OCI-LY1 (cell line): ENCODE measurements around the gene TRA2A.

Experiments used
- H2AFZ ChIP-seq: fragments of 200-600 bp; sonication (generic), shearing (Covaris generic); 2 replicates; pipeline ENCODE4 v1.6.0; 2014; ENCODE audit warnings: antibody characterized with exemption, mild to moderate bottlenecking, low read length
- H3F3A ChIP-seq: fragments of 200-600 bp; sonication (generic), shearing (Covaris generic); 2 replicates; pipeline ENCODE4 v1.6.0; 2014; ENCODE audit warnings: mild to moderate bottlenecking, antibody characterized with exemption, low read length, moderate library complexity; ENCODE audit not compliant: insufficient read depth
- H3K27ac ChIP-seq: fragments of 200-600 bp; sonication (generic); 2 replicates; pipeline ENCODE4 v1.5.1; 2014; ENCODE audit warnings: low read length, mixed run types, mild to moderate bottlenecking, low read depth; ENCODE audit not compliant: poor library complexity, severe bottlenecking
- H3K27me3 ChIP-seq: fragments of 200-600 bp; sonication (generic); 2 replicates; pipeline ENCODE4 v1.6.0; 2014; ENCODE audit warnings: antibody characterized with exemption, mild to moderate bottlenecking, low read length, moderate library complexity; ENCODE audit not compliant: insufficient read depth
- H3K36me3 ChIP-seq: fragments of 200-600 bp; sonication (generic); 2 replicates; pipeline ENCODE4 v1.6.1; 2014; ENCODE audit warnings: mild to moderate bottlenecking, antibody characterized with exemption, low read length, moderate library complexity, mixed read lengths; ENCODE audit not compliant: insufficient read depth
- H3K4me1 ChIP-seq: fragments of 200-600 bp; sonication (generic); 2 replicates; pipeline ENCODE4 v1.5.1; 2014; ENCODE audit warnings: mild to moderate bottlenecking, low read length, moderate library complexity; ENCODE audit not compliant: insufficient read depth, severe bottlenecking
- H3K4me2 ChIP-seq: fragments of 200-600 bp; sonication (generic), shearing (Covaris generic); 2 replicates; pipeline ENCODE4 v1.6.1; 2014; ENCODE audit warnings: low read length
- H3K4me3 ChIP-seq: fragments of 200-600 bp; sonication (generic); 2 replicates; pipeline ENCODE4 v1.5.1; 2014; ENCODE audit warnings: low read length, low read depth, mild to moderate bottlenecking, mixed read lengths; ENCODE audit not compliant: poor library complexity, severe bottlenecking
- H3K79me2 ChIP-seq: fragments of 200-600 bp; shearing (Covaris generic); 2 replicates; pipeline ENCODE4 v1.6.1; 2016; ENCODE audit warnings: mixed run types, low read length, mixed read lengths; ENCODE audit not compliant: insufficient read depth
- H3K9ac ChIP-seq: fragments of 200-600 bp; sonication (generic), shearing (Covaris generic); 2 replicates; pipeline ENCODE4 v1.6.1; 2014; ENCODE audit warnings: mild to moderate bottlenecking, low read length, mixed read lengths
- H3K9me2 ChIP-seq: fragments of 200-600 bp; sonication (generic), shearing (Covaris generic); 2 replicates; pipeline ENCODE4 v1.6.1; 2014; ENCODE audit warnings: low read depth, mild to moderate bottlenecking, low read length, mixed read lengths
- H3K9me3 ChIP-seq: fragments of 200-600 bp; shearing (Covaris generic); 2 replicates; pipeline ENCODE4 v1.6.1; 2014; ENCODE audit warnings: low read length, mixed read lengths
- H4K20me1 ChIP-seq: fragments of 200-600 bp; sonication (generic), shearing (Covaris generic); 2 replicates; pipeline ENCODE4 v1.6.0; 2016; ENCODE audit warnings: mild to moderate bottlenecking, low read length; ENCODE audit not compliant: insufficient read depth
- CTCF ChIP-seq: fragments of 200-600 bp; sonication (generic), shearing (Covaris generic); IDR thresholded peaks from 2 replicates; pipeline ENCODE4 v1.5.1; 2017; ENCODE audit warnings: mild to moderate bottlenecking, antibody characterized with exemption, low read length, moderate library complexity, mixed read lengths
- EZH2 ChIP-seq: fragments of 200-600 bp; sonication (generic), shearing (Covaris generic); IDR thresholded peaks from 2 replicates; pipeline ENCODE4 v1.8.0; 2017; ENCODE audit warnings: borderline replicate concordance, mixed run types, mild to moderate bottlenecking, antibody characterized with exemption, low read length, moderate library complexity, mixed read lengths

Gene TRA2A

GRCh38 chr7:23456093-23456492, 75.7 kb downstream of the TRA2A start:
- no peak overlapping the region for H3K4me3 ChIP-seq
- H3F3A ChIP-seq, result no peaks in the 10 kb centered on the region
- H3K9me2 ChIP-seq, result no peaks in the 10 kb centered on the region
- no peaks in the 10 kb centered on the region for H3K9me3 ChIP-seq
- peaks cover 67% of the 10 kb centered on the region for H3K36me3 ChIP-seq
- H3K27ac ChIP-seq, result no peak overlapping the region
- H4K20me1 ChIP-seq, result no peaks in the 10 kb centered on the region
- H3K4me2 ChIP-seq, result no peak overlapping the region
- H3K79me2 ChIP-seq, result peaks cover 91% of the 10 kb centered on the region
- H2AFZ ChIP-seq, result no peak overlapping the region
- TF ChIP-seq CTCF, result no peak
- no peak for TF ChIP-seq EZH2
- no peaks in the 10 kb centered on the region for H3K27me3 ChIP-seq
- H3K4me1 ChIP-seq, result peaks cover 26% of the 10 kb centered on the region
- no peak overlapping the region for H3K9ac ChIP-seq

GRCh38 chr7:23454881-23455526, 76.8 kb downstream of the TRA2A start:
- Histone ChIP-seq H3K4me2 (no peak overlapping the region), H3K9me3 (no peaks in the 10 kb centered on the region), H3K79me2 (peaks cover 90% of the 10 kb centered on the region), H3K9ac (no peak overlapping the region), H3K27me3 (no peaks in the 10 kb centered on the region), H3K27ac (no peak overlapping the region), H3K9me2 (no peaks in the 10 kb centered on the region), H3F3A (no peaks in the 10 kb centered on the region), H3K36me3 (peaks cover 56% of the 10 kb centered on the region), H3K4me1 (peaks cover 37% of the 10 kb centered on the region), H2AFZ (no peak overlapping the region), H4K20me1 (no peaks in the 10 kb centered on the region), H3K4me3 (no peak overlapping the region)
- TF ChIP-seq CTCF (no peak), EZH2 (no peak)
